ENCODE data around the gene LDLRAD3.

Gene LDLRAD3

DNA sequence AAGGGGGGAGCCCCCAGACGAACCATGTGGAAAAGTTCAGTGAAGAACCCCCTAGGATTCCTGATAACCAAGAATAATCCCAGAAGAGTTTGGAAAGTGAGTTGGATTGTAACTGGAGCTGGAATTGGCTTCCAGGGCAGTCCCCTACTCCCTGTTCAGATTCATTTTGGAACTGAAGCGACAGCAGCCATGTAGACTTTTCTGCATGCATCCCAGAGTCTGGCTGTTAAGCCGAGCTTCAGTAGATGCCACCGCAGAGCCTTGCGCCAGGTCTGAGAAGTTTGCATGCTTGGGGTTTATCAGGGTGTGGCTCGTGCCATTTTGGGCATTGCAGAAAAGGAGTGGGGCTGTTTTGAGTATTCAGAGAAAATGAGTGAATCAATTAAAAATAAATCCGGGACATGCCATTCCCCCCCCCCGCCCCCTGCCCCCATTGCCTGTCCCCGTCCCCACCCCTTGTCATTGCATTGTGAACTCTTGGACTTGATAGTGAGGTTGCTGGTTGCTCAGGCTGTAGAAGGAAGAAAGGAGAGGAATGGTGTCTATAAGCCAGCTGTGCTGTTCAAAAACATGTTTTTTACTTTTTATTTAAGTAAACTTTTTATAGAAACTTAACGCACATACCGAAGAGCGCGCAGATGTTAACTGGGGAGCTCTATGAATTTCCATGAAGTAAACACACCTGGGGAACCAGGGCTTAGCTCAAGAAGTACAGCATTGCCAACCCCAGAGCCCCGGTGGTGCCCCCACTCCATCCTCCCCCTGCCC is 71.2 kb downstream of the LDLRAD3 start:
- H3K4me3 ChIP-seq (ENCODE audit: low read depth, low read length) = no peak overlapping the region
- TF ChIP-seq, protein P1, sequence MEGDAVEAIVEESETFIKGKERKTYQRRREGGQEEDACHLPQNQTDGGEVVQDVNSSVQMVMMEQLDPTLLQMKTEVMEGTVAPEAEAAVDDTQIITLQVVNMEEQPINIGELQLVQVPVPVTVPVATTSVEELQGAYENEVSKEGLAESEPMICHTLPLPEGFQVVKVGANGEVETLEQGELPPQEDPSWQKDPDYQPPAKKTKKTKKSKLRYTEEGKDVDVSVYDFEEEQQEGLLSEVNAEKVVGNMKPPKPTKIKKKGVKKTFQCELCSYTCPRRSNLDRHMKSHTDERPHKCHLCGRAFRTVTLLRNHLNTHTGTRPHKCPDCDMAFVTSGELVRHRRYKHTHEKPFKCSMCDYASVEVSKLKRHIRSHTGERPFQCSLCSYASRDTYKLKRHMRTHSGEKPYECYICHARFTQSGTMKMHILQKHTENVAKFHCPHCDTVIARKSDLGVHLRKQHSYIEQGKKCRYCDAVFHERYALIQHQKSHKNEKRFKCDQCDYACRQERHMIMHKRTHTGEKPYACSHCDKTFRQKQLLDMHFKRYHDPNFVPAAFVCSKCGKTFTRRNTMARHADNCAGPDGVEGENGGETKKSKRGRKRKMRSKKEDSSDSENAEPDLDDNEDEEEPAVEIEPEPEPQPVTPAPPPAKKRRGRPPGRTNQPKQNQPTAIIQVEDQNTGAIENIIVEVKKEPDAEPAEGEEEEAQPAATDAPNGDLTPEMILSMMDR (IDR thresholded peaks at IDR 0.05; ENCODE audit: low read depth, low read length) = no peak

DNA sequence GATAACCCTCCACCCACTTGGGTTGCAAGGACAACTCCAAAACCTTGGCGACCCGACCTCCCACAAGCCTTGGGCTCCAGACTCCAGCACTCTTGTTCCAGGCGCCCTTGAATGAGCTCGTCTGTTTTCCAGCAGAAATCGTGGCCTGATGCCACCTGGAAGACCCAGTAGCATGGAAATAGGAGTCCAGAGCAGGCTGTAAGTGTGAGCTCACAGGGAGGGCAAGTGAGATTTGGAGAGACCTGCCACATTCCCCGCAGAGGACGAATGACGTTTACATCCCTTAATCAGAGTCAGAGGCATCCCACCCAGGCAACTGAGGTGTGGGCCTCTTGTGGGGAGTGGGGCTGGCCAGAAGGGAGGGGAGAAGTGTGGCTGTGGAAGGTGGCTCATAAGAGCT is 71.9 kb downstream of the LDLRAD3 start:
- TF ChIP-seq, protein P1 (IDR thresholded peaks at IDR 0.05; ENCODE audit: low read depth, low read length) = no peak

DNA sequence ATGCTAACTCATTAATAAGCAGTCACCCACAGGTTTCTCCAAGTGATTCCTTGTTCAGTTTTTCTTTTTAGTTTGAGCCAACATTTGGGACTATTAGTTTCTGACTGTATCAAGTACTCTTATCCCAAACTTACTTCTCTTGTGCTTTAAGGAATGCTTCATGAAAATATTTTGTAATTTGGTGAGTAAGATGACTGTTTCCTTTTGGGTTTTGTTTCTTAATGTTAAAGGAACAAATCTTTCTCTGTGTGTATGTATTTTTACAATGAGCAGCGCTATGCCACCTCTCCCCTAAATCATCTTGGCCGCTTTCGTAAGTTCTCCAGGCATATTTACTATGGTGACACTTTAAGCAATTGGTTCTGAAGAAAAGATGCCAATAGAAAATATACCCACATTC is 72.4 kb downstream of the LDLRAD3 start:
- H3K4me3 ChIP-seq (ENCODE audit: low read depth, low read length) = no peak overlapping the region
- TF ChIP-seq, protein P1 (IDR thresholded peaks at IDR 0.05; ENCODE audit: low read depth, low read length) = no peak

More for the DNA sequence above, 71.9 kb downstream of the LDLRAD3 start:
- no peak overlapping the region for H3K4me3 ChIP-seq (ENCODE audit: low read depth, low read length)

DNA sequence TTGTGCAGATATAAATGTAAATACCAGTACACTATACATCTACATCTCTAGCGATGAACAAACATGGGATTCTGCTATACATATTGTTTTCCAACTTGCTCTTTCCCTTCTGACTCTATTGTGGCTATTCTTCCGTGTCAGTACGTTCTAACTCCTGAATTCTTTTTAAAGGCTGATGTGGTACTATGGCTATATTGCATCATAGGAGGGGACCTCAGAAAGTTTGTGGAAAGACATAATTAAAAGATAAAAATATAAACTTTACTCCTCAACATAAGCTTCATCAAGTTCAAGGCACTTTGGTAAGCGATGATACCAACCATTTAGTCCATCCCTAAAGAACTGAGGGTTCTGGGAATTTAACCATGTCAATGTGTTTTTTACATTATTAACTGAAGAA is 72.8 kb downstream of the LDLRAD3 start:
- H3K4me3 ChIP-seq (ENCODE audit: low read depth, low read length) = no peak overlapping the region
- TF ChIP-seq, protein P1 (IDR thresholded peaks at IDR 0.05; ENCODE audit: low read depth, low read length) = no peak

DNA sequence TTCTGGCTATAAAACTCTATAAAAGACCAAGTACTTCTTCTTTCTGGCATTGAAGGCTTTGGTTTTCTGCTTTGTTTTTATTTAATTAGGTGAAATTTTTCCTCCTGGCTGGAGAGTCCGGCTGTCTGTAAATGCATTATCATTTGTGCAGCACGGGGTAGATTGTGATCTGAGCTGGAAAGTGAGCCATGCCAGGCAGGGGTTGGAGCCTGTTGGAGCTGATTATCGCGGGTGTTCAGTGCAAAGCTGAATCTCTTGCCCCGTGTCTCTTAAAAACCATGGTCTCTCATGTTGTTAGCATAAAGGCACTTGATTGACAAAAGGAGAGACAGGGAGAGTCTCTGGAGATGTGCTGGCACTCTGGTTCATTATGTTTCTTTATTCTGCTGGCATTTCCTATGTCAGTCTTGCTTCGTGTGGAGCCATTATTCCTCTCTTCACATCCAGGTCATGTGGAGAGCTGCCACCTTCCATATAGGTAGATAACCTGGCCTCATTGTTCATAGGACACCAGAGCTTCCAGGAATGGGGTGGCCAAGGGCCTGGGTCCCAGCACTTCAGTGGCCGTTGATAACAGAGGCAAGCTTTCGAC is 75.2 kb downstream of the LDLRAD3 start:
- no peak overlapping the region for H3K4me3 ChIP-seq (ENCODE audit: low read depth, low read length)
- TF ChIP-seq, protein P1 (IDR thresholded peaks at IDR 0.05; ENCODE audit: low read depth, low read length) = no peak

DNA sequence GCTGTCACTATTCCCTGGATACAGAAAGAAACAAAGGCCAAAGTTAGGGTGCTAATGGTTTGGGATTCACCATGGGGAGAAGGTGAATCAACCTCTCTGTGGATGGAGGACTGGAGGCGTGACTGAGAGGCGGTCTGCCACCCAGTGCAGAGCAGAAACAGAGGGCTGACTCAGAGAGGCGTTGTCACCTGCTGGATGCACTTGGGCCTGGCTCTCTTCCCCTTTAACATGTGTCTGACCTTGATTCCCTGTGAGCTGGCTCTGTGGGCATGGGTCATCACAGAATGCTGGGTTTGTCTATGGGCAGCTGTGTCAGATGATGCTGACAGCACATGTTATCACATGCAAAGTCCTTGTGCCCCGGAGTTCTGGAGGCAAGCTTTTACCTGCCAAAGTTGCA is 75.9 kb downstream of the LDLRAD3 start:
- TF ChIP-seq, protein P1 (IDR thresholded peaks at IDR 0.05; ENCODE audit: low read depth, low read length) = no peak

DNA sequence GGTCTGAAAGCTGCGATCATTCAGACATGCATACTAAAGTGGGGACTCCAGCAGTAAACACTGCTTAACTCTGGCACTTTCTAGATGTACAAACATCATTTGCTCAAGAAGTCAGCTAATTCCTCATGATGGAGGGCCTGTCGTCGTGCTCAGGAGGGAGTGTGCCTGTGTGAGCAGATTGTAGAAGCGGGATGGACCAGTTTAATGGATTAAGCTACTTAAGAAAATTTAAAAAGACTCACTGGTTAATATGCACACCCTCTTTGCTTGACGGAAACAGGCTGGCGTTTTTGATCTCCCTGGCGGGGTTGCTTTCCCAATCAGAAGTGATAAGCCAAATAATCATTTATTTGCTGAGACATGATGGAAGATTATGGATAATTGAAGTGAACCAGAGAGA is 79.0 kb downstream of the LDLRAD3 start:
- no peak overlapping the region for H3K4me3 ChIP-seq (ENCODE audit: low read depth, low read length)
- TF ChIP-seq, protein P1 (IDR thresholded peaks at IDR 0.05; ENCODE audit: low read depth, low read length) = no peak

More for the DNA sequence above, 75.9 kb downstream of the LDLRAD3 start:
- no peak overlapping the region for H3K4me3 ChIP-seq (ENCODE audit: low read depth, low read length)

Data from WI38 (cell line).